Cerebellar cortex (tissue), 1 donor: ENCODE measurements around the gene SLC25A23.
"Not testable (repeated sequence)": the region's sequence is repeated elsewhere in the genome, so short reads cannot be mapped to it uniquely, and the experiment has no call there.

Experiments used
- DNase-seq: peaks from one replicate; pipeline ENCODE4 v3.0.0-alpha.2; 2015; ENCODE audit warnings: low spot score

The SLC25A23 gene

DNA sequence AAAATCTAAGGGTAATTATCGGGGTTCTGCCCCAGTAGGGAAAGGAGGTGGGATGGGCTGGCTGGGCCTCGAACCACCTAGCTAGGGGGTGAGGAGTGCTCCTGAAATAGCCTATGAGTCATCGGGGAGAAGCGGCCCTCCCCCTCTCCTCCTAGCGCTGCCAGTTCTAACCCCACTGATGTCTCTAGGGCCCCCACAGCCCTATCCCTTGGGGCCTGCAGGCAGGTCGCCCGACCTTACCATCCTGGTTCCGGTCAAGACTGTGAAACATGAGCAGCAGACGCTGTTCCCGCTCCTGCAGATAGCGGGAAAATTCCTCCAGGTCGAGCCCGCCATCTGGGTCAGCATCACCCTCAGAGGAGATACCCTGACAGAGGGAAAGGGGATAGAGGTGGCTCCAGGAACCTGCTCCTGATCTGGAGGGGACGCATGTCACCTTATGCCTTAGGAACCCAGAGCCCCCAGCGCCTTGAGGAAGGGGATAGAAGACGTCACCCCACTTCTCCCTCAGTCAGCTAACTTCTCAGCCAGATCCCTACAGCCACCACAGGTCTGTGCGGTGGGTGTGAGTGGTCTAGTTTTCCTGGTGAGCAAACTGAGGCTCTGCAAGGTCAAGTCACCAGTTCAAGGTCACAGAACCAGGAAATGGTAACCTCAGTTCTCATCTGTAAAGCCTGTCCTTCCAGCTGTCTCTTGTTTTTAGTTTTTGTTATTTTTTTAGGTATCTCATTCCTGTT is 1.5 kb downstream of the SLC25A23 start:
- DNase-seq, result peak; percentile 12

GRCh38 chr19:6455924-6456323 is 3.7 kb downstream of the SLC25A23 start:
- DNase-seq, result no peak

GRCh38 chr19:6453951-6454565 is 5.5 kb downstream of the SLC25A23 start:
- no peak for DNase-seq

- DNase-seq, result no peak
Measured at GRCh38 chr19:6452899-6453298, 6.7 kb downstream of the SLC25A23 start.

DNA sequence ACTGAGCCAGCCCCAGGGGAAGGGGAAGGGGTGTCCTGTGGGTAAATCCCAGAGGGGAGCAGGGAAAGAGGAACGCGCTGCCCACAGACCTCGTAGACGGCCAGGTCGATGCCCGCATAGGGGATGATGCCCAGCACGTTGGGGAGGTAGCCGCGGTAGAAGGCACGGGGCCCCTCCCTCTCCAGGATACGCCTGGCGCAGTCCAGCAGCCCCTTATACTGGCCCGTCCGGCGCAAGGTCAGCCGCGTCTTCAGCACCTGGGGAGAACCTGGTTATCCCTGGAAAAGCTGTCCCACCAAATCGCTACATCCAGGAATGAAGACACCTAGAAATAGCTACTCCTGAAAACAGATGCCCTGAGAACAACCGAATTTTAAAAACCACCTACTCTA is 7.4 kb downstream of the SLC25A23 start:
- DNase-seq, result no peak

- DNase-seq, result no peak
Measured at GRCh38 chr19:6451583-6452222, 7.9 kb downstream of the SLC25A23 start.

DNA sequence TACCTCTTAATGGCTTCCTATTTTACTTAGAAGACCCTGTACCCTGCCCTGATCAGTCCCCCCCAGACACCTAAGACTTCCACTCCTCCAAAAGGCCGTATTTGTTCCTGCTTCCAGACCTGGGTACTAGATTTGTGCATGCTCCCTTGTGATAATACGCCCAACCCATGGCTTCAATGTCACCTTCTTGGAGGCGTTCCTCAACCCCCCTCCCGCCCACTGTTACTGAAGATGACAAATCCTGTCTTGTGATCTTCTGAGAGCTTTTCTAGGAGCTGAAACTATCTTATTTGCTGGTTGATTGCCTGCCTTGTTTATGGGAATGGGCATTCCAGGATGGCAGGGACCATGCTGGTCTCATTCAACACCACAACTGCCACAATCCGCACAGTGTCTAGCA is 9.4 kb downstream of the SLC25A23 start:
- no peak for DNase-seq

DNA sequence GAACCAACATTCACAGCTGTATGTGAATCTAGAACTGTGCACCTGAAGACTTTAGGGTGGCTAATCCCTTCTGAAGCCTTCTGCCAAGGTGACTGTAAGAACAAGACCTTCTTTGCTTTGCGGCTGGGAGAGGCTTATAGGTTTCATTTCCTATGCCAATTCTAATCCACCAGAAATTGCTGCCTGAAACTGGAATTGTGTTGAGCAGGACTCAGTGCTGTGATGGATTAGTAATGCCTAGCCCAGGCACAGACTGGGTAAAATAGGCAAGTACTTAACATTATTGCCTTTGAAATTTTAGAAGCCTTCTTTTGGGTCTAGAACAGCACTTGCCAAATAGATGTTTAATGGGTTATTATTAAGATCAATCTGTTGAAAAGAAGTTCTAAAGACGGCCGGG is 11.5 kb downstream of the SLC25A23 start:
- no peak for DNase-seq

DNA sequence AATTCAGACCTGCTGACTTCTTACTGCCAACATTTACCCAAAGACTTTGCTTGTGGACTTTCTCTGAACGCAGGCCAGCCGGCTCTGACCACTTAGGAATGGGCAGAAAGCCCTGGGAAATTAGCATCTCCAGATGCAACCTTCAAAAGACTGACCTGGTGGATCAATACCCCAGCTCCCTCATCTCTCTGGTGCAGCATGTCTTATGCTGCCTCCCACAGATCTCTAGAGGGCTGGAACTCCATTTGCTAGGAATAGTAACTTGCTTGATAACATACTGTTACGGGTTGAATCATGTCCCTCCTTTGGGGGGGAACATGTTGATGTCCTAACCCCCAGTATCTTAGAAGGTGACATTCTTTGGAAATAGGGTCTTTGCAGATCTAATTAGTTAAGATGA is 13.1 kb downstream of the SLC25A23 start:
- DNase-seq, result no peak

DNA sequence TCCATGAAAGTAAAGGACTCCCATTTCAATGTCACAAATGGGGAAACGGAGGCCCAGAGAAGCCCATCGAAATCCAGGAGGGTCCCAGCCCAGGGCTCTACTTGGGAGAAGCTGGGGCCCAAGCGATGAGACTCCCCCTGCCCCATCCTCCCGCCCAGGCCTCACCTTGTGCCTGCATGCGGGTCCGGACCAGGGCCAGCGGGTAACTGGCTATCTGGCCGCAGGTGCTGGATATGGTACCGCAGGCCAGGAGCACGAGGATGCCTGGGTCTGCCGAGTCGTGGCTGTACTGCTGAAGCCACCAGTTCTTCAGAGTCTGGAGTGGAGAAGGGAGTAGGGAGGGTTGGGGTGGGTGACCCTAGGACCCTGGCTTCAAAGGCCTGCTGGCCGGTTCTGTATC is 15.6 kb downstream of the SLC25A23 start:
- no peak for DNase-seq

DNA sequence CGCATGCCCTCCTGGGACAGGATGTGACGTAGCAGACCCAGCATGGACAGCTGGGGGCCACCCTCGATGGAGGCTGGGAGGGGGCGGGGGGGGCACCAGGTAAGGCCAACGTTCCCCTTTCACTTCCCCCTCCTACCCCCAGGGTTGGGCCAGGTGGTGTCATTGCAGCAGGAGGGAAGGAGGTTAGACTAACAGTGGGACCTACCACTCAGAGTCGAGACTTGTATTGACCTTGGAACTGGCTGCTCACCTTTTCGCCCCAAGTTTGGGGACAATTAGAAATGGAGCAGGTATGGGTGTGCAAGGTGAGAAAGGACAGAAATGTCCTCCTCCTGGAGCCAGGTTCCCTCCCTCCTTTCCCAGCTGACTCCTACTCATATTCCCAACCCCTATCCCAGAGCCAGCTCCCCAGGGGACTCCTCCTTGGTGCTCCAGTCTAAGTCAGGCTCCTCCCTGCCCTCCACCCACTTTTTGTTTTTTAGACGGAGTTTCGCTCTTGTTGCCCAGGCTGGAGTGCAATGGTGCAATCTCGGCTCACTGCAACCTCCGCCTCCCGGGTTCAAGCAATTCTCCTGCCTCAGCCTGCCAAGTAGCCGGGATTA is 17.4 kb downstream of the SLC25A23 start:
- DNase-seq, result no peak

- DNase-seq, result no peak
Measured at GRCh38 chr19:6440905-6441304, 18.7 kb downstream of the SLC25A23 start.

DNA sequence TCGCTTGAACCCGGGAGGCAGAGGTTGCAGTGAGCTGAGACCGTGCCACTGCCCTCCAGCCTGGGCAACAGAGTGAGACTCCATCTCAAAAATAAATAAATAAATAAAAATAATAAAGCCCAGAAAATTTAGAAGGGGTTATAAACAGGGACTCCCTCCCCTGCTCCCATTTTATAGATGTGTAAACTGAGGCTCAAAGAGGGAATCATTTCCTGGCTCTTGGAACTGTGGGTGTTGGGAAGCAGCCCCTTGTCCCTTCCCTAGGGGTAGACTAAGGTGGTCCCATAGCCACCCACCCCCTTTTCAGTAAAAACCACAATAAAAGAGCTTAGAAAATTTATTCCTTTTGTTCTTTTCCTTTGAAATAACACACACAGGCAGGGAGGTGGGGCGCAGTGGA is 19.8 kb downstream of the SLC25A23 start:
- no peak for DNase-seq

DNA sequence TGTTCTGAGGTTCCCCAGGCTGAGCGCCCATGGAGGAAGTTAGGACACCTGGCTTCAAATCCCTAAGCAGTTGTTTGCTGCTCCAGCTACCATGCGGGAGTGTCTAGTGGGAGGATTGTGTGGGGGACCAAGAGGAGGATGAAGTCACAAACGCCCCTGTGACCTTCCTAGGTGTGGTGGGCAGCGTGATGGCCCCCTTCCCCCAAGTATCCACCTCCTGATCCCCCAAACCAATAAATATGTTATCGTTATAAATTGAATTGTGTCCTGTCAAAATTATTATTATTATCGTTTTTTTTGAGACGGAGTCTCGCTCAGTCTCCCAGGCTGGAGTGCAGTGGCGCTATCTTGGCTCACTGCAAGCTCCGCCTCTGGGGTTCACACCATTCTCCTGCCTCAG is 25.9 kb downstream of the SLC25A23 start, which contains the start of gene SLC25A41:
Gene SLC25A41 (minus strand): TSS at position 101 of the 400 bp plus-strand sequence. CDS start 70 bp downstream, at position 31.
- DNase-seq, result no peak

DNA sequence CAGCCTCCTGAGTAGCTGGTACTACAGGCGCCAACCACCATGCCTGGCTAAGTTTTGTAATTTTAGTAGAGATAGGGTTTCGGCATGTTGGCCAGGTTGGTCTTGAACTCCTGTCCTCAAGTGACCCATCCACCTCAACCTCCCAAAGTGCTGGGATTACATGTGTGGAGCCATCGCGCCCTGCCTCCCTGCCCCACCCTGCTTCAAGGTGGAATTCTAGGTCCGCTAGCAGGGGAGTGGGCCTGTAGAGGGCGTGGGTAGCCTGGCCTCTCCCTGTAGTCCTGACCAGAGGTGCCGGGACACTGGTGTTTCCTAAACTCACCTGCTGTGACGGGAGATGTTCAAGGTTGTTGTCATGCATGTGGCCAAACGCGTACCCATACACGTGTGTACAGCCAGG is 26.4 kb downstream of the SLC25A23 start:
- DNase-seq, result no peak

DNA sequence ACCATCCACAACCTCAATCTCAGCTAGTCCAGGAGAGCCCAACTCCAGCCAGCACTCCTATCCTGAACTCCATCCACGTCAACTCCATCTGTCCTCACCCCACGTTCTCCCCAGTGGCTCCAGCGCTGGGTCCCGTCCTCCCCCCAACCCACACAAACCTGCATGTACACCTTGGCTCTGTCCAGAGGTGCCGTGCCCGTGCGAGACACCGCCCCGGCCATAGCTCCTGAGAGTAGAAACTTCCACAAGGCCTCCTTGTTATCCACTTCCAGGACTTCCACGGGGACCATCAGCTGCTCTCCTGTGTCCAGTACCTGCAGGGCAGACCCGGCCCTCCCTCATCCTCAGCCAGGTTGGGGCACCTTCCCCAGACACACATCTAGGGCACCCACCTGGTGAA is 27.7 kb downstream of the SLC25A23 start:
- no peak for DNase-seq

GRCh38 chr19:6429419-6430221 is 30.0 kb downstream of the SLC25A23 start:
- DNase-seq, result no peak

DNA sequence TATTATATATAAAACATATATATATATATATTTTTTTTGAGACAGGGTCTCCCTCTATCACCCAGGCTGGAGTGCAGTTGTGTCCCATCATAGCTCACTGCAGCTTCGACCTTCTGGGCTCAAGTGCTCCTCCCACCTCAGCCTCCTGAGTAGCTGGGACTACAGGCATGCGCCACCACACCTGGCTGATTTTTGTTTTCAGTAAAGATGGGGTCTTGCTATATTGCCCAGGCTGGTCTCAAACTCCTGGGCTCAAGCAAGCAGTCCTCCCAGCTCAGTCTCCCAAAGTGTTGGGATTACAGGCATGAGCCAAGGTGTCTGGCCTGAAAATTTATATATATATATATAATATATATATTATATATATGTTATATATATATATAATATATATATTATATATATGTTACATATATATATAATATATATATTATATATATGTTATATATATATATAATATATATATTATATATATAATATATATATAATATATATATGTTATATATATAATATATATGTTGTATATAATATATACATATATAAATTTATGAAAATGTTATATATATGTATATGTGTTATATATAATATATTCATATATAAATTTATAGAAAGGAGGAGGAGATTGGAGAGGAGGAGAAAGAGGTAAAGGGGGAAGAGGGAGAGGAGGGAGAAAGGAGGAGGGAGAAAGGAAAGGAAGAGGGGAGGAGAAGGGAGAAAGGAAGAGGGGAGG is 30.7 kb downstream of the SLC25A23 start:
- DNase-seq, result not testable (repeated sequence)

DNA sequence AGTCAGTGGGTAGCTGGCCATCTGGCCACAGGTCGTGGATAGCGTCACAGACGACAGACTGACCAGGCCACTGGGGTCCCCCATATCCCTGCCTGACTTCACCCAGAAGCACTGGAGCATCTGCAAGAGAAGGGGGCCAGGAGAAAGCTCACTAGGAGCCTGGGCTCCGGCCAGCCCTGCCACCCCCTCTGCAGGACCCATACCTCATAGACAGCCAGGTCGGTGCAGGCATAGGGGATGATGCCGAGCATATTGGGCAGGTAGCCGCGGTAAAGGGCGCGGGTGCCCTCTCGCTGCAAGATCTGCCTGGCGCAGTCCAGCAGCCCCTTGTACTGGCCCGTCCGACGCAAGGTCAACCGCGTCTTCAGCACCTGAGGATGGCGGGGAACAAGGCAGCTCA is 32.5 kb downstream of the SLC25A23 start:
- DNase-seq, result no peak

GRCh38 chr19:6425732-6426620 is 33.6 kb downstream of the SLC25A23 start:
- DNase-seq, result no peak
